ENCODE measurements around the gene BAIAP3. TPM values are rescaled to one million over a fixed set of nuclear protein-coding genes. Genes with fewer than 3 reads are reported as not detected.

BAIAP3 gene
- total and polyA plus RNA-seq, 2 of the 8 experiments (the other 6 are each of a cell fraction or from before 2014, with no cell fraction given): 2.9 to 6.8 TPM

DNA sequence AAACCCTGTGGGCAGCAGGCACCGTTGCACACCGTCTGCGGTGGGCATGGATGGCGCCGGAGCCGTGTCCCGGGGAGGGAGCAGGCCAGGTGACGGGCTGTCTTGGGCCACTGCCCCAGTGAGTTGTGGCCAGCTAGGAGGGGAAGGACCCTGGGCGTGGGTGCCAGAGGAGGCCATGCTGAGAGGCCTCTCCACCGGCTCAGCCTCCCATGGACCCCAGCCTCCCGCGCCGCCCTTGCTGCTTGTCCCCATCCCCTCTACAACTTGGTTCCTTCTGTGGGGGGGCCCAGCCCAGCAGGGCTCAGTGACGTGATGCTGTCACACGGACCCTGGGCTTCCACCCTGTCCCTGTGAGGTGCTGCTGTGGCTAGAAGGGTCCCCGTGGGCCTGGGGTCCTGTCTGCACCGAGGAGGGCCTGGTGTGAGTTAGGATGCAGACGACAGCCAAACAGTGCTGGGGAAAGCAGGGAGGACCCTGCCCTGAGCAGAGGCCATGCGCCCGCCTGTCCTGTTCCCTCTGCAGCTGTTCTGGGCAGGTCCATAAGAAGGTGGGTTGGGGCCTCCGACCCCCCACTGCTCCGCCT lies 12.7 kb upstream of the BAIAP3 start:
- Histone ChIP-seq H3K56ac (replicated peaks; ENCODE audit: insufficient read length, low read depth, low read length) (no peak overlapping the region), H2BK12ac (ENCODE audit: low read depth, low read length) (no peak overlapping the region), H3K9me3 (ENCODE audit: insufficient read depth in 2 of 2, low read depth in 1 of 2, low read length in 1 of 2) (no peaks in the 10 kb centered on the region), H2BK120ac (replicated peaks; ENCODE audit: low read depth, low read length) (no peak overlapping the region), H3K14ac (ENCODE audit: insufficient read length) (no peak overlapping the region), H3K4me3 (ENCODE audit: extremely low read depth in 1 of 4, insufficient read depth in 2 of 4, low read depth in 3 of 4, low read length in 4 of 4) (no peak overlapping the region), H3K36me3 (ENCODE audit: control insufficient read depth in 2 of 4, insufficient read depth in 4 of 4, low read length in 3 of 4) (peaks cover 52 to 79% (median 68%) of the 10 kb centered on the region in 4 experiments), H2BK5ac (ENCODE audit: low read depth, low read length) (no peak overlapping the region), H3K27me3 (replicated peaks in 1 of 4; ENCODE audit: control insufficient read depth in 3 of 4, extremely low read depth in 1 of 4, insufficient read depth in 3 of 4, low read length in 3 of 4) (no peaks in the 10 kb centered on the region), H4K20me1 (replicated peaks in 1 of 2; ENCODE audit: control insufficient read depth in 1 of 2, insufficient read depth in 2 of 2, low read length in 2 of 2) (peaks cover 23 to 34% of the 10 kb centered on the region in 2 experiments), H3K79me1 (ENCODE audit: low read depth, low read length) (peaks cover 13% of the 10 kb centered on the region), H3K18ac (ENCODE audit: extremely low read depth, low read length) (no peak overlapping the region), H3K4ac (replicated peaks; ENCODE audit: insufficient read length, low read depth, low read length) (no peak overlapping the region), H4K5ac (ENCODE audit: insufficient read length, low read depth, low read length) (no peak overlapping the region), H3K23ac (ENCODE audit: insufficient read length) (no peak overlapping the region), H3K4me2 (ENCODE audit: insufficient read depth in 1 of 2, low read depth in 2 of 2, low read length in 2 of 2) (no peak overlapping the region), H2AK5ac (ENCODE audit: low read depth, low read length) (no peak overlapping the region), H3K9ac (replicated peaks in 1 of 4; ENCODE audit: extremely low read depth in 1 of 4, low read depth in 3 of 4, low read length in 3 of 4) (no peak overlapping the region), H3K79me2 (ENCODE audit: control insufficient read depth in 1 of 2, insufficient read depth in 2 of 2, low read length in 2 of 2) (peaks cover 0 to 19% of the 10 kb centered on the region in 2 experiments; a peak in 2 of 4 replicates), H4K91ac (replicated peaks; ENCODE audit: insufficient read length, low read length) (no peak overlapping the region), H2BK15ac (ENCODE audit: low read length) (no peak overlapping the region), H2AFZ (ENCODE audit: low read length) (no peak overlapping the region), H4K8ac (ENCODE audit: extremely low read depth, insufficient read depth, low read length) (no peak overlapping the region), H3K4me1 (replicated peaks in 1 of 4; ENCODE audit: control insufficient read depth in 3 of 4, insufficient read depth in 4 of 4, low read length in 3 of 4) (no peaks in the 10 kb centered on the region; a peak in 1 of 7 replicates), H3K27ac (ENCODE audit: low read depth, low read length) (no peak overlapping the region), H2BK20ac (ENCODE audit: low read length) (no peak overlapping the region), H3K23me2 (ENCODE audit: low read depth, low read length) (no peaks in the 10 kb centered on the region)
- DNase-seq (ENCODE audit: low read depth in 1 of 2, low spot score in 2 of 2) (no peak), FAIRE-seq (no peak)
- ChIA-PET POLR2A (ENCODE audit: partially characterized antibody) (interaction anchor here (1.0 to 1.4 kb wide), 3 partner anchors 9 to 43 kb away, joined by 3 to 5 read pairs (median 4); no protein-coding TSS in a partner anchor), CTCF (ENCODE audit: partially characterized antibody) (interaction anchor here (0.7 kb wide), 1 partner anchor 9 kb away, joined by 3 read pairs; no protein-coding TSS in a partner anchor)
- WGBS, 2 experiments (ENCODE audit: extremely low coverage in 1 of 2, insufficient coverage in 1 of 2, insufficient read length in 1 of 2, insufficient replicate concordance in 2 of 2, low coverage in 1 of 2, low lambda C conversion rate in 2 of 2, missing lambda C conversion rate in 1 of 2): 92% methylated on average over 14 of the region's 22 CpGs; no CpG with 5 or more reads in 1 of the 2 experiments
- TF ChIP-seq SIRT6 (IDR thresholded peaks at IDR 0.05; ENCODE audit: low read length): no peak
- TF ChIP-seq GTF2F1 (IDR thresholded peaks at IDR 0.05; ENCODE audit: borderline replicate concordance, low read depth, low read length): no peak
- TF ChIP-seq TEAD4 (IDR thresholded peaks at IDR 0.05; ENCODE audit: low read depth, low read length): no peak
- TF ChIP-seq BACH1 (IDR thresholded peaks at IDR 0.05; ENCODE audit: low read length): no peak
- TF ChIP-seq, protein P1, sequence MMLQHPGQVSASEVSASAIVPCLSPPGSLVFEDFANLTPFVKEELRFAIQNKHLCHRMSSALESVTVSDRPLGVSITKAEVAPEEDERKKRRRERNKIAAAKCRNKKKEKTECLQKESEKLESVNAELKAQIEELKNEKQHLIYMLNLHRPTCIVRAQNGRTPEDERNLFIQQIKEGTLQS (IDR thresholded peaks at IDR 0.05; ENCODE audit: insufficient read depth, low read depth, low read length): no peak
- no peak for TF ChIP-seq ZNF274 (IDR thresholded peaks at IDR 0.05; ENCODE audit: borderline replicate concordance, extremely low read depth, low read length)
- TF ChIP-seq HDAC6 (IDR thresholded peaks at IDR 0.05; ENCODE audit: low read depth, low read length): no peak
- TF ChIP-seq CHD2 (IDR thresholded peaks at IDR 0.05; ENCODE audit: low read length): no peak
- no peak for TF ChIP-seq TBP (IDR thresholded peaks at IDR 0.05; ENCODE audit: low read depth, low read length)
- TF ChIP-seq RXRA (IDR thresholded peaks at IDR 0.05; ENCODE audit: insufficient read depth, low read depth, low read length): no peak
